ENCODE results near the gene TMC1.

- TF ChIP-seq ESRRA (IDR thresholded peaks at IDR 0.05; ENCODE audit: borderline replicate concordance, low read length) (no peak), POLR2A (IDR thresholded peaks at IDR 0.05; ENCODE audit: low read length) (no peak), EP300 (IDR thresholded peaks at IDR 0.05) (no peak), RAD21 (conservative IDR thresholded peaks at IDR 0.05 in 1 of 2, IDR thresholded peaks at IDR 0.05 in 1 of 2) (no peak), MAFK (IDR thresholded peaks at IDR 0.05; ENCODE audit: partially characterized antibody) (no peak), MAX (IDR thresholded peaks at IDR 0.05) (no peak), CEBPB (IDR thresholded peaks at IDR 0.05) (no peak), EHMT2 (IDR thresholded peaks at IDR 0.05; ENCODE audit: low read depth) (no peak)
- TF ChIP-seq, protein P1, sequence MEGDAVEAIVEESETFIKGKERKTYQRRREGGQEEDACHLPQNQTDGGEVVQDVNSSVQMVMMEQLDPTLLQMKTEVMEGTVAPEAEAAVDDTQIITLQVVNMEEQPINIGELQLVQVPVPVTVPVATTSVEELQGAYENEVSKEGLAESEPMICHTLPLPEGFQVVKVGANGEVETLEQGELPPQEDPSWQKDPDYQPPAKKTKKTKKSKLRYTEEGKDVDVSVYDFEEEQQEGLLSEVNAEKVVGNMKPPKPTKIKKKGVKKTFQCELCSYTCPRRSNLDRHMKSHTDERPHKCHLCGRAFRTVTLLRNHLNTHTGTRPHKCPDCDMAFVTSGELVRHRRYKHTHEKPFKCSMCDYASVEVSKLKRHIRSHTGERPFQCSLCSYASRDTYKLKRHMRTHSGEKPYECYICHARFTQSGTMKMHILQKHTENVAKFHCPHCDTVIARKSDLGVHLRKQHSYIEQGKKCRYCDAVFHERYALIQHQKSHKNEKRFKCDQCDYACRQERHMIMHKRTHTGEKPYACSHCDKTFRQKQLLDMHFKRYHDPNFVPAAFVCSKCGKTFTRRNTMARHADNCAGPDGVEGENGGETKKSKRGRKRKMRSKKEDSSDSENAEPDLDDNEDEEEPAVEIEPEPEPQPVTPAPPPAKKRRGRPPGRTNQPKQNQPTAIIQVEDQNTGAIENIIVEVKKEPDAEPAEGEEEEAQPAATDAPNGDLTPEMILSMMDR (IDR thresholded peaks at IDR 0.05), result no peak
These were observed 97.4 kb downstream of the TMC1 start for GRCh38 chr9:72618811-72619210.

Data from A549 (cell line).